ENCODE results near the gene IL1B. TPM values are rescaled to one million over a fixed set of nuclear protein-coding genes. Genes with fewer than 3 reads are reported as not detected.

Gene IL1B
- total and polyA plus RNA-seq, 2 of the 8 experiments (the other 6 are each of a cell fraction or from before 2014, with no cell fraction given): not detected

GRCh38 chr2:112831513-112831845 lies 5.1 kb downstream of the IL1B start:
- no peak overlapping the region for H4K91ac ChIP-seq (replicated peaks; ENCODE audit: insufficient read length, low read length)
- no peak overlapping the region for H4K8ac ChIP-seq (ENCODE audit: extremely low read depth, insufficient read depth, low read length)
- no peaks in the 10 kb centered on the region for H3K79me1 ChIP-seq (ENCODE audit: low read depth, low read length)
- no peak overlapping the region for H4K5ac ChIP-seq (ENCODE audit: insufficient read length, low read depth, low read length)
- no peaks in the 10 kb centered on the region for H3K23me2 ChIP-seq (ENCODE audit: low read depth, low read length)
- H3K4me1 ChIP-seq (replicated peaks in 1 of 4; ENCODE audit: control insufficient read depth in 3 of 4, insufficient read depth in 4 of 4, low read length in 3 of 4): peaks cover 0 to 4% (median 2%) of the 10 kb centered on the region in 4 experiments; a peak in 2 of 7 replicates
- no peak overlapping the region for H3K4ac ChIP-seq (replicated peaks; ENCODE audit: insufficient read length, low read depth, low read length)
- CTCF ChIA-PET (ENCODE audit: partially characterized antibody): interaction anchor here (1.6 kb wide), 1 partner anchor 54 kb away, joined by 3 read pairs; no protein-coding TSS in a partner anchor
- H3K56ac ChIP-seq (replicated peaks; ENCODE audit: insufficient read length, low read depth, low read length): no peak overlapping the region
- no peak overlapping the region for H2BK15ac ChIP-seq (ENCODE audit: low read length)
- H3K18ac ChIP-seq (ENCODE audit: extremely low read depth, low read length): no peak overlapping the region
- no peak overlapping the region for H2BK120ac ChIP-seq (replicated peaks; ENCODE audit: low read depth, low read length)
- H3K4me2 ChIP-seq (ENCODE audit: insufficient read depth in 1 of 2, low read depth in 2 of 2, low read length in 2 of 2): no peak overlapping the region
- no peak overlapping the region for H2BK12ac ChIP-seq (ENCODE audit: low read depth, low read length)
- no peaks in the 10 kb centered on the region for H3K79me2 ChIP-seq (ENCODE audit: control insufficient read depth in 1 of 2, insufficient read depth in 2 of 2, low read length in 2 of 2)
- no peak overlapping the region for H3K4me3 ChIP-seq (ENCODE audit: extremely low read depth in 1 of 4, insufficient read depth in 2 of 4, low read depth in 3 of 4, low read length in 4 of 4)
- DNase-seq (ENCODE audit: low read depth in 1 of 2, low spot score in 2 of 2) (no peak), FAIRE-seq (no peak)
- H3K36me3 ChIP-seq (ENCODE audit: control insufficient read depth in 2 of 4, insufficient read depth in 4 of 4, low read length in 3 of 4): no peaks in the 10 kb centered on the region
- no peak overlapping the region for H2BK20ac ChIP-seq (ENCODE audit: low read length)
- no peak overlapping the region for H3K23ac ChIP-seq (ENCODE audit: insufficient read length)
- no peaks in the 10 kb centered on the region for H4K20me1 ChIP-seq (replicated peaks in 1 of 2; ENCODE audit: control insufficient read depth in 1 of 2, insufficient read depth in 2 of 2, low read length in 2 of 2)
- H2BK5ac ChIP-seq (ENCODE audit: low read depth, low read length): no peak overlapping the region
- H3K27ac ChIP-seq (ENCODE audit: low read depth, low read length): no peak overlapping the region
- H2AK5ac ChIP-seq (ENCODE audit: low read depth, low read length): no peak overlapping the region
- 0 out of 4 replicates have a peak, but pooled peaks cover 0 to 4% of the 10 kb centered on the region in 2 experiments for H3K9me3 ChIP-seq (ENCODE audit: insufficient read depth in 2 of 2, low read depth in 1 of 2, low read length in 1 of 2)
- POLR2A ChIA-PET (ENCODE audit: partially characterized antibody): no interaction called here
- H2AFZ ChIP-seq (ENCODE audit: low read length): no peak overlapping the region
- no peak overlapping the region for H3K14ac ChIP-seq (ENCODE audit: insufficient read length)
- 63% methylated on average over 2 of the region's 2 CpGs; no CpG with 5 or more reads in 1 of the 2 experiments for WGBS, 2 experiments (ENCODE audit: extremely low coverage in 1 of 2, insufficient coverage in 1 of 2, insufficient read length in 1 of 2, insufficient replicate concordance in 2 of 2, low coverage in 1 of 2, low lambda C conversion rate in 2 of 2, missing lambda C conversion rate in 1 of 2)
- H3K27me3 ChIP-seq (replicated peaks in 1 of 4; ENCODE audit: control insufficient read depth in 3 of 4, extremely low read depth in 1 of 4, insufficient read depth in 3 of 4, low read length in 3 of 4): no peaks in the 10 kb centered on the region
- H3K9ac ChIP-seq (replicated peaks in 1 of 4; ENCODE audit: extremely low read depth in 1 of 4, low read depth in 3 of 4, low read length in 3 of 4): no peak overlapping the region; a peak in 1 of 7 replicates
- no peak for TF ChIP-seq ASH2L (IDR thresholded peaks at IDR 0.05; ENCODE audit: low read length)
- TF ChIP-seq BRCA1 (IDR thresholded peaks at IDR 0.05; ENCODE audit: low read depth, low read length): no peak
- no peak for TF ChIP-seq CHD1 (IDR thresholded peaks at IDR 0.05; ENCODE audit: low read depth, low read length)
- TF ChIP-seq KDM4A (IDR thresholded peaks at IDR 0.05; ENCODE audit: low read depth, low read length, severe bottlenecking): no peak
- TF ChIP-seq JUND (IDR thresholded peaks at IDR 0.05; ENCODE audit: low read length): no peak
- no peak for TF ChIP-seq JUN (IDR thresholded peaks at IDR 0.05; ENCODE audit: low read depth, low read length)
- no peak for TF ChIP-seq HDAC2 (IDR thresholded peaks at IDR 0.05; ENCODE audit: borderline replicate concordance in 1 of 2, low read depth in 2 of 2, low read length in 2 of 2)
- no peak for TF ChIP-seq SP2 (IDR thresholded peaks at IDR 0.05; ENCODE audit: low read length)
- TF ChIP-seq BCL11A (IDR thresholded peaks at IDR 0.05; ENCODE audit: low read depth in 2 of 2, low read length in 2 of 2): no peak
- no peak for TF ChIP-seq EP300 (IDR thresholded peaks at IDR 0.05; ENCODE audit: borderline replicate concordance in 1 of 2, low read depth in 2 of 2, low read length in 2 of 2)
- TF ChIP-seq SP1 (IDR thresholded peaks at IDR 0.05; ENCODE audit: low read depth, low read length): no peak
- TF ChIP-seq RXRA (IDR thresholded peaks at IDR 0.05; ENCODE audit: insufficient read depth, low read depth, low read length): no peak
- no peak for TF ChIP-seq FOSL1 (IDR thresholded peaks at IDR 0.05; ENCODE audit: insufficient read depth, low read depth, low read length)
- no peak for TF ChIP-seq SRF (IDR thresholded peaks at IDR 0.05; ENCODE audit: low read depth, low read length)
- TF ChIP-seq PHF8 (conservative IDR thresholded peaks at IDR 0.05; ENCODE audit: low read depth, low read length): no peak

All from H1 (cell line).